PFSK-1 (cell line): ENCODE results near the gene NRBF2.

ENCODE experiments used
- POLR2AphosphoS5 ChIP-seq: IDR thresholded peaks from 2 replicates; pipeline ENCODE4 v1.6.1; 2012; ENCODE audit warnings: low read depth, mild to moderate bottlenecking, control low read depth, low read length, moderate library complexity
- TAF1 ChIP-seq: IDR thresholded peaks from 2 replicates; pipeline ENCODE4 v1.6.1; 2012; ENCODE audit warnings: low read length, control low read depth, borderline replicate concordance; ENCODE audit not compliant: insufficient read depth

DNA sequence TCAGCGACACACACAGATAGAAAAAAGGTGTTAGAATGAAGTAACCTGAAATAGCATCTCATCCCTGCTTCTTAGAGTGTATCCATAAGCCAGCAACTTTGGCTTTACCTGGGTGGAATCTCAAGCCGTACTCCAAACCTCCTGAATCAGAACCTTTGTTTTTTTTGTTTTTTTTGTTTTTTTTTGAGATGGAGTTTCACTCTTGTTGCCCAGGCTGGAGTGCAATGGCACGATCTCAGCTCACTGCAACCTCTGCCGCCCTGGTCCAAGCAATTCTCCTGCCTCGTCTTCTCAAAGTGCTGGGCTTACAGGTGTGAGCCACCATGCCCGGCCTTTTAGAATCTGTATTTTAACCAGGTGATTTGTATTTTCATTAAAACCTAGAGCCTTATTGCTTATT is 9.0 kb downstream of the NRBF2 start:
- no peak for TF ChIP-seq POLR2AphosphoS5
- no peak for TF ChIP-seq TAF1
